Activated CD4-positive, alpha-beta T cell treated with anti-CD3 and anti-CD28 coated beads for 36 hours (primary cell): Measurements from ENCODE around the gene SLC12A7. TPM values are rescaled to one million over a fixed set of nuclear protein-coding genes. Genes with fewer than 3 reads are reported as not detected.

ENCODE experiments used
- ATAC-seq: fragments of 200-7000 bp; cut with Tn5 transposase; one replicate; pipeline ENCODE4 v1.10.0; 2021; ENCODE audit warnings: mild to moderate bottlenecking, moderate library complexity
- CTCF ChIA-PET: fragments of 350-600 bp; sonication (Branson Sonifier 250); formaldehyde crosslinking; loops from one replicate; lab custom pipeline; 2021; ENCODE audit warnings: antibody characterized with exemption; lab: Charles Lee
- POLR2A ChIA-PET: fragments of 350-600 bp; sonication (Branson Sonifier 250); formaldehyde crosslinking; loops from one replicate; lab custom pipeline; 2021; ENCODE audit warnings: antibody characterized with exemption, inconsistent platforms; lab: Charles Lee
- DNase-seq: peaks from one replicate; pipeline ENCODE4 v3.0.0-alpha.2; 2020
- H3K27ac Mint-ChIP-seq: one replicate; pipeline ENCODE4 v1.8.0; 2021; ENCODE audit warnings: mixed read lengths
- H3K27me3 Mint-ChIP-seq: one replicate; pipeline ENCODE4 v1.8.0; 2021; ENCODE audit warnings: mixed read lengths
- H3K36me3 Mint-ChIP-seq: one replicate; pipeline ENCODE4 v1.8.0; 2021; ENCODE audit warnings: low read depth, mixed read lengths
- H3K4me1 Mint-ChIP-seq: one replicate; pipeline ENCODE4 v1.8.0; 2021; ENCODE audit warnings: mixed read lengths
- H3K4me3 Mint-ChIP-seq: one replicate; pipeline ENCODE4 v1.8.0; 2021; ENCODE audit warnings: mild to moderate bottlenecking, moderate library complexity, mixed read lengths
- H3K9me3 Mint-ChIP-seq: one replicate; pipeline ENCODE4 v1.8.0; 2021; ENCODE audit warnings: low read depth, mixed read lengths
- intact Hi-C, 2 experiments: fragments of 100-400 bp; cut with DNase I in 1 of 2; cut with micrococcal nuclease in 1 of 2; formaldehyde crosslinking; loops; one replicate each; pipeline versions ENCODE4 v1.14.2 to v1.15.1; 2022 to 2024; cut with DNase I, micrococcal nuclease
- total RNA-seq, 2 experiments: library from RNA; stranded (reverse); gene quantifications; one replicate each; pipeline ENCODE4 v1.2.3, GENCODE V29; 2021

The SLC12A7 gene
- total RNA-seq, 2 experiments from 2014 or later, result 18.5 to 21.6 TPM

- POLR2A ChIA-PET, result no interaction called here
- no peaks in the 10 kb centered on the region for H3K9me3 Mint-ChIP-seq
- H3K36me3 Mint-ChIP-seq, result no peaks in the 10 kb centered on the region
- H3K4me1 Mint-ChIP-seq, result peaks cover 1% of the 10 kb centered on the region
- ATAC-seq (no peak), DNase-seq (no peak)
- CTCF ChIA-PET, result interaction anchor here (0.6 to 0.9 kb wide), 2 partner anchors 17 to 34 kb away, joined by 3 to 5 read pairs; no protein-coding TSS in a partner anchor
- no peak overlapping the region for H3K27ac Mint-ChIP-seq
- no peaks in the 10 kb centered on the region for H3K27me3 Mint-ChIP-seq
- intact Hi-C loops, result no loop called here
- no peak overlapping the region for H3K4me3 Mint-ChIP-seq
Measured at GRCh38 chr5:1123418-1124147, 11.7 kb upstream of the SLC12A7 start.

- DNase-seq (no peak), ATAC-seq (no peak)
- Mint-ChIP-seq H3K4me3 (no peak overlapping the region), H3K36me3 (no peaks in the 10 kb centered on the region), H3K9me3 (no peaks in the 10 kb centered on the region), H3K27ac (no peak overlapping the region), H3K4me1 (peaks cover 7% of the 10 kb centered on the region), H3K27me3 (no peaks in the 10 kb centered on the region)
- POLR2A ChIA-PET, result no interaction called here
- CTCF ChIA-PET, result interaction anchor here (0.6 to 0.9 kb wide), 2 partner anchors 18 to 35 kb away, joined by 3 to 5 read pairs; no protein-coding TSS in a partner anchor
- intact Hi-C loops, result no loop called here
Measured at GRCh38 chr5:1122511-1123294, 10.8 kb upstream of the SLC12A7 start.

- Mint-ChIP-seq H3K36me3 (no peaks in the 10 kb centered on the region), H3K4me3 (no peak overlapping the region), H3K27me3 (no peaks in the 10 kb centered on the region), H3K27ac (no peak overlapping the region), H3K9me3 (no peaks in the 10 kb centered on the region), H3K4me1 (peaks cover 7% of the 10 kb centered on the region)
- CTCF ChIA-PET, result no interaction called here
- DNase-seq (no peak), ATAC-seq (no peak)
- POLR2A ChIA-PET, result no interaction called here
- intact Hi-C loops, result no loop called here
Measured at GRCh38 chr5:1121891-1122290, 10.0 kb upstream of the SLC12A7 start.

GRCh38 chr5:1121044-1121443 lies 9.2 kb upstream of the SLC12A7 start:
- ChIA-PET CTCF (interaction anchor here (0.5 kb wide), 1 partner anchor 19 kb away, joined by 3 read pairs; no protein-coding TSS in a partner anchor), POLR2A (no interaction called here)
- no peaks in the 10 kb centered on the region for H3K9me3 Mint-ChIP-seq
- H3K4me3 Mint-ChIP-seq, result no peak overlapping the region
- no peaks in the 10 kb centered on the region for H3K27me3 Mint-ChIP-seq
- H3K27ac Mint-ChIP-seq, result no peak overlapping the region
- H3K4me1 Mint-ChIP-seq, result peaks cover 7% of the 10 kb centered on the region
- DNase-seq, result no peak
- ATAC-seq, result no peak
- intact Hi-C loops, result no loop called here
- no peaks in the 10 kb centered on the region for H3K36me3 Mint-ChIP-seq

- H3K27ac Mint-ChIP-seq, result no peak overlapping the region
- DNase-seq (no peak), ATAC-seq (no peak)
- no peak overlapping the region for H3K4me3 Mint-ChIP-seq
- ChIA-PET CTCF (interaction anchor here (0.5 kb wide), 1 partner anchor 18 kb away, joined by 3 read pairs; no protein-coding TSS in a partner anchor), POLR2A (no interaction called here)
- H3K4me1 Mint-ChIP-seq, result peaks cover 7% of the 10 kb centered on the region
- intact Hi-C loops, result no loop called here
- no peaks in the 10 kb centered on the region for H3K36me3 Mint-ChIP-seq
- no peaks in the 10 kb centered on the region for H3K27me3 Mint-ChIP-seq
- H3K9me3 Mint-ChIP-seq, result no peaks in the 10 kb centered on the region
Measured at GRCh38 chr5:1120236-1120999, 8.6 kb upstream of the SLC12A7 start.

GRCh38 chr5:1119312-1119831 lies 7.5 kb upstream of the SLC12A7 start:
- H3K4me1 Mint-ChIP-seq, result peaks cover 7% of the 10 kb centered on the region
- no peak overlapping the region for H3K27ac Mint-ChIP-seq
- CTCF ChIA-PET, result no interaction called here
- no peaks in the 10 kb centered on the region for H3K9me3 Mint-ChIP-seq
- POLR2A ChIA-PET, result no interaction called here
- ATAC-seq (no peak), DNase-seq (no peak)
- H3K4me3 Mint-ChIP-seq, result no peak overlapping the region
- no peaks in the 10 kb centered on the region for H3K27me3 Mint-ChIP-seq
- H3K36me3 Mint-ChIP-seq, result no peaks in the 10 kb centered on the region
- intact Hi-C loops, result no loop called here

- no peaks in the 10 kb centered on the region for H3K9me3 Mint-ChIP-seq
- ATAC-seq, result peak; percentile 51
- peaks cover 7% of the 10 kb centered on the region for H3K4me1 Mint-ChIP-seq
- no peaks in the 10 kb centered on the region for H3K27me3 Mint-ChIP-seq
- no peaks in the 10 kb centered on the region for H3K36me3 Mint-ChIP-seq
- intact Hi-C loops, result no loop called here
- ChIA-PET CTCF (no interaction called here), POLR2A (no interaction called here)
- H3K27ac Mint-ChIP-seq, result no peak overlapping the region
- peak; percentile 39 for DNase-seq
- no peak overlapping the region for H3K4me3 Mint-ChIP-seq
Measured at GRCh38 chr5:1118738-1119137, 6.9 kb upstream of the SLC12A7 start.

- intact Hi-C loops, result no loop called here
- H3K9me3 Mint-ChIP-seq, result no peaks in the 10 kb centered on the region
- H3K27me3 Mint-ChIP-seq, result no peaks in the 10 kb centered on the region
- ChIA-PET CTCF (interaction anchor here (0.6 kb wide), 2 partner anchors 423 to 673 kb away, joined by 3 to 4 read pairs; no protein-coding TSS in a partner anchor), POLR2A (no interaction called here)
- peak; percentile 30 for ATAC-seq
- no peak for DNase-seq
- no peaks in the 10 kb centered on the region for H3K36me3 Mint-ChIP-seq
- no peak overlapping the region for H3K4me3 Mint-ChIP-seq
- H3K4me1 Mint-ChIP-seq, result peaks cover 7% of the 10 kb centered on the region
- H3K27ac Mint-ChIP-seq, result no peak overlapping the region
Measured at GRCh38 chr5:1118231-1118698, 6.4 kb upstream of the SLC12A7 start.

GRCh38 chr5:1116977-1117376 lies 5.1 kb upstream of the SLC12A7 start:
- CTCF ChIA-PET, result interaction anchor here (0.6 kb wide), 1 partner anchor 45 kb away, joined by 5 read pairs; no protein-coding TSS in a partner anchor
- intact Hi-C loops, result no loop called here
- POLR2A ChIA-PET, result no interaction called here
- no peaks in the 10 kb centered on the region for H3K9me3 Mint-ChIP-seq
- H3K36me3 Mint-ChIP-seq, result no peaks in the 10 kb centered on the region
- H3K4me1 Mint-ChIP-seq, result peaks cover 7% of the 10 kb centered on the region
- DNase-seq (no peak), ATAC-seq (no peak)
- no peak overlapping the region for H3K4me3 Mint-ChIP-seq
- H3K27me3 Mint-ChIP-seq, result no peaks in the 10 kb centered on the region
- H3K27ac Mint-ChIP-seq, result no peak overlapping the region

- DNase-seq (no peak), ATAC-seq (no peak)
- intact Hi-C loops, result no loop called here
- Mint-ChIP-seq H3K4me3 (no peak overlapping the region), H3K36me3 (no peaks in the 10 kb centered on the region), H3K9me3 (no peaks in the 10 kb centered on the region), H3K4me1 (peaks cover 7% of the 10 kb centered on the region), H3K27ac (no peak overlapping the region), H3K27me3 (no peaks in the 10 kb centered on the region)
- POLR2A ChIA-PET, result no interaction called here
- CTCF ChIA-PET, result interaction anchor here (0.6 to 1.7 kb wide), 2 partner anchors 10 to 46 kb away, joined by 5 to 6 read pairs; no protein-coding TSS in a partner anchor
Measured at GRCh38 chr5:1116109-1116740, 4.4 kb upstream of the SLC12A7 start.
